H1 (cell line): ENCODE measurements around the gene HPS3. TPM values are rescaled to one million over a fixed set of nuclear protein-coding genes. Genes with fewer than 3 reads are reported as not detected.

Experiments
- CHD1 ChIP-seq: IDR thresholded peaks from 2 replicates; pipeline ENCODE4 v1.6.1; 2012; ENCODE audit warnings: low read depth, low read length, improper control_type of control experiment
- EGR1 ChIP-seq: IDR thresholded peaks from 2 replicates; pipeline ENCODE4 v1.6.1; 2011; ENCODE audit warnings: low read depth, low read length, borderline replicate concordance
- EZH2 ChIP-seq: fragments of 200-600 bp; sonication (generic); IDR thresholded peaks from 2 replicates; pipeline ENCODE4 v1.7.1; 2012; ENCODE audit warnings: low read depth, mild to moderate bottlenecking, moderate library complexity, low read length, inconsistent platforms; ENCODE audit not compliant: severe bottlenecking
- TAF1 ChIP-seq: IDR thresholded peaks from 2 replicates; pipeline ENCODE4 v1.6.1; 2011; ENCODE audit warnings: mild to moderate bottlenecking, low read depth, low read length
- polyA plus RNA-seq, 7 experiments: library from polyadenylated mRNA; depleted of rRNA in 3 of 7; stranded (reverse) in 5 of 7; unstranded in 2 of 7; fragments of >200 nt in 5 of 7; fragments of 200-250 nt in 2 of 7; gene quantifications; 1 replicate in 5 of 7; 2 replicates in 1 of 7; 4 replicates in 1 of 7; pipeline versions ENCODE4 v1.2.1 to v1.2.3, GENCODE V29; 2011 to 2013; ENCODE audit warnings: missing spikeins in 2 of 7, mixed read lengths in 2 of 7
- total RNA-seq: library from RNA; stranded (reverse); fragmentation: NEBNext Ultra II Directional; extraction: Animal tissue kit (Norgen Biotek cat#: 25700); gene quantifications from 2 replicates; pipeline ENCODE4 v1.2.1, GENCODE V29; 2021
- TF ChIP-seq, protein P1 (sequence below): fragments of 300-600 bp; sonication (generic); IDR thresholded peaks from 2 replicates; pipeline ENCODE4 v1.7.1; 2012; ENCODE audit warnings: low read length, moderate library complexity, mild to moderate bottlenecking, inconsistent platforms; ENCODE audit not compliant: insufficient replicate concordance

The HPS3 gene
- total and polyA plus RNA-seq, 2 of the 8 experiments (the other 6 are each of a cell fraction or from before 2014, with no cell fraction given), result 23.7 to 48.7 TPM

DNA sequence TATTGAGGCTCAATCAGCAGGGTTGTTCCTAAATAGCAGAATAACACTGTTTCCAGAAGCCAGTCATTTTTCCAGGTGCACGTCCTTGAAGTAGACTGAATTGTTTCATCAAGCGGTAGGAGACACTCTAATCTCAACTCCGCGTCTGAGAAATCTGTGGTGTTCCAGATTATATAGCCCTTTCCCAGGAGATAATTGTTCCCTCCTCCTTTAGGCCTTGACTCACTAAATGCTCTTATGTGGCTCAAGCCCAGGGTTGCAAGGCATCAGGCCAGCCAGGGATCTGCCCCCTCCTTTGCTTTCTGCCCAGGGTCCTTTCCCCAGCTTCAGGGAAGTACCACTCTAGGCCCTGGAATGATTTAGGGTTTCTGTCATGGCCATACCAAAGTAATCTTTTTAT lies 37.5 kb upstream of the HPS3 start (continued):
- TF ChIP-seq, protein P1, sequence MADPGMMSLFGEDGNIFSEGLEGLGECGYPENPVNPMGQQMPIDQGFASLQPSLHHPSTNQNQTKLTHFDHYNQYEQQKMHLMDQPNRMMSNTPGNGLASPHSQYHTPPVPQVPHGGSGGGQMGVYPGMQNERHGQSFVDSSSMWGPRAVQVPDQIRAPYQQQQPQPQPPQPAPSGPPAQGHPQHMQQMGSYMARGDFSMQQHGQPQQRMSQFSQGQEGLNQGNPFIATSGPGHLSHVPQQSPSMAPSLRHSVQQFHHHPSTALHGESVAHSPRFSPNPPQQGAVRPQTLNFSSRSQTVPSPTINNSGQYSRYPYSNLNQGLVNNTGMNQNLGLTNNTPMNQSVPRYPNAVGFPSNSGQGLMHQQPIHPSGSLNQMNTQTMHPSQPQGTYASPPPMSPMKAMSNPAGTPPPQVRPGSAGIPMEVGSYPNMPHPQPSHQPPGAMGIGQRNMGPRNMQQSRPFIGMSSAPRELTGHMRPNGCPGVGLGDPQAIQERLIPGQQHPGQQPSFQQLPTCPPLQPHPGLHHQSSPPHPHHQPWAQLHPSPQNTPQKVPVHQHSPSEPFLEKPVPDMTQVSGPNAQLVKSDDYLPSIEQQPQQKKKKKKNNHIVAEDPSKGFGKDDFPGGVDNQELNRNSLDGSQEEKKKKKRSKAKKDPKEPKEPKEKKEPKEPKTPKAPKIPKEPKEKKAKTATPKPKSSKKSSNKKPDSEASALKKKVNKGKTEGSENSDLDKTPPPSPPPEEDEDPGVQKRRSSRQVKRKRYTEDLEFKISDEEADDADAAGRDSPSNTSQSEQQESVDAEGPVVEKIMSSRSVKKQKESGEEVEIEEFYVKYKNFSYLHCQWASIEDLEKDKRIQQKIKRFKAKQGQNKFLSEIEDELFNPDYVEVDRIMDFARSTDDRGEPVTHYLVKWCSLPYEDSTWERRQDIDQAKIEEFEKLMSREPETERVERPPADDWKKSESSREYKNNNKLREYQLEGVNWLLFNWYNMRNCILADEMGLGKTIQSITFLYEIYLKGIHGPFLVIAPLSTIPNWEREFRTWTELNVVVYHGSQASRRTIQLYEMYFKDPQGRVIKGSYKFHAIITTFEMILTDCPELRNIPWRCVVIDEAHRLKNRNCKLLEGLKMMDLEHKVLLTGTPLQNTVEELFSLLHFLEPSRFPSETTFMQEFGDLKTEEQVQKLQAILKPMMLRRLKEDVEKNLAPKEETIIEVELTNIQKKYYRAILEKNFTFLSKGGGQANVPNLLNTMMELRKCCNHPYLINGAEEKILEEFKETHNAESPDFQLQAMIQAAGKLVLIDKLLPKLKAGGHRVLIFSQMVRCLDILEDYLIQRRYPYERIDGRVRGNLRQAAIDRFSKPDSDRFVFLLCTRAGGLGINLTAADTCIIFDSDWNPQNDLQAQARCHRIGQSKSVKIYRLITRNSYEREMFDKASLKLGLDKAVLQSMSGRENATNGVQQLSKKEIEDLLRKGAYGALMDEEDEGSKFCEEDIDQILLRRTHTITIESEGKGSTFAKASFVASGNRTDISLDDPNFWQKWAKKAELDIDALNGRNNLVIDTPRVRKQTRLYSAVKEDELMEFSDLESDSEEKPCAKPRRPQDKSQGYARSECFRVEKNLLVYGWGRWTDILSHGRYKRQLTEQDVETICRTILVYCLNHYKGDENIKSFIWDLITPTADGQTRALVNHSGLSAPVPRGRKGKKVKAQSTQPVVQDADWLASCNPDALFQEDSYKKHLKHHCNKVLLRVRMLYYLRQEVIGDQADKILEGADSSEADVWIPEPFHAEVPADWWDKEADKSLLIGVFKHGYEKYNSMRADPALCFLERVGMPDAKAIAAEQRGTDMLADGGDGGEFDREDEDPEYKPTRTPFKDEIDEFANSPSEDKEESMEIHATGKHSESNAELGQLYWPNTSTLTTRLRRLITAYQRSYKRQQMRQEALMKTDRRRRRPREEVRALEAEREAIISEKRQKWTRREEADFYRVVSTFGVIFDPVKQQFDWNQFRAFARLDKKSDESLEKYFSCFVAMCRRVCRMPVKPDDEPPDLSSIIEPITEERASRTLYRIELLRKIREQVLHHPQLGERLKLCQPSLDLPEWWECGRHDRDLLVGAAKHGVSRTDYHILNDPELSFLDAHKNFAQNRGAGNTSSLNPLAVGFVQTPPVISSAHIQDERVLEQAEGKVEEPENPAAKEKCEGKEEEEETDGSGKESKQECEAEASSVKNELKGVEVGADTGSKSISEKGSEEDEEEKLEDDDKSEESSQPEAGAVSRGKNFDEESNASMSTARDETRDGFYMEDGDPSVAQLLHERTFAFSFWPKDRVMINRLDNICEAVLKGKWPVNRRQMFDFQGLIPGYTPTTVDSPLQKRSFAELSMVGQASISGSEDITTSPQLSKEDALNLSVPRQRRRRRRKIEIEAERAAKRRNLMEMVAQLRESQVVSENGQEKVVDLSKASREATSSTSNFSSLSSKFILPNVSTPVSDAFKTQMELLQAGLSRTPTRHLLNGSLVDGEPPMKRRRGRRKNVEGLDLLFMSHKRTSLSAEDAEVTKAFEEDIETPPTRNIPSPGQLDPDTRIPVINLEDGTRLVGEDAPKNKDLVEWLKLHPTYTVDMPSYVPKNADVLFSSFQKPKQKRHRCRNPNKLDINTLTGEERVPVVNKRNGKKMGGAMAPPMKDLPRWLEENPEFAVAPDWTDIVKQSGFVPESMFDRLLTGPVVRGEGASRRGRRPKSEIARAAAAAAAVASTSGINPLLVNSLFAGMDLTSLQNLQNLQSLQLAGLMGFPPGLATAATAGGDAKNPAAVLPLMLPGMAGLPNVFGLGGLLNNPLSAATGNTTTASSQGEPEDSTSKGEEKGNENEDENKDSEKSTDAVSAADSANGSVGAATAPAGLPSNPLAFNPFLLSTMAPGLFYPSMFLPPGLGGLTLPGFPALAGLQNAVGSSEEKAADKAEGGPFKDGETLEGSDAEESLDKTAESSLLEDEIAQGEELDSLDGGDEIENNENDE, result no peak
- TF ChIP-seq TAF1 (no peak), EGR1 (no peak), EZH2 (no peak), CHD1 (no peak)
